Astrocyte (in vitro differentiated cells and primary cell): Measurements from ENCODE around the gene NT5DC3. TPM values are rescaled to one million over a fixed set of nuclear protein-coding genes. Genes with fewer than 3 reads are reported as not detected.

Experiments
- DNase-seq: peaks from one replicate; pipeline ENCODE4 v3.0.0-alpha.2; 2010; ENCODE audit warnings: low read depth
- FAIRE-seq: peaks from 2 replicates; lab custom pipeline; 2011; peaks lifted over from hg19 to GRCh38; lab: Jason Lieb, UNC
- H2AFZ ChIP-seq: 2 replicates; pipeline ENCODE4 v1.6.0; 2012; ENCODE audit warnings: low read depth, low read length, inconsistent platforms
- H3K27ac ChIP-seq: 2 replicates; pipeline ENCODE4 v1.5.1; 2011; ENCODE audit warnings: low read depth, low read length, inconsistent platforms
- H3K27me3 ChIP-seq: 2 replicates; pipeline ENCODE4 v1.6.0; 2011; ENCODE audit warnings: low read length, inconsistent platforms; ENCODE audit not compliant: insufficient read depth
- H3K36me3 ChIP-seq: 2 replicates; pipeline ENCODE4 v1.5.1; 2011; ENCODE audit warnings: low read length, inconsistent platforms; ENCODE audit not compliant: insufficient read depth
- H3K4me1 ChIP-seq: 2 replicates; pipeline ENCODE4 v1.5.1; 2011; ENCODE audit warnings: low read length, inconsistent platforms; ENCODE audit not compliant: insufficient read depth
- H3K4me2 ChIP-seq: 2 replicates; pipeline ENCODE4 v1.6.0; 2012; ENCODE audit warnings: low read length, inconsistent platforms
- H3K4me3 ChIP-seq: 2 replicates; pipeline ENCODE4 v1.5.1; 2011; ENCODE audit warnings: low read depth, mild to moderate bottlenecking, low read length, inconsistent platforms; ENCODE audit not compliant: insufficient read depth
- H3K79me2 ChIP-seq: 2 replicates; pipeline ENCODE4 v1.6.0; 2012; ENCODE audit warnings: mild to moderate bottlenecking, low read length, inconsistent platforms; ENCODE audit not compliant: insufficient read depth
- H3K9ac ChIP-seq: 2 replicates; pipeline ENCODE4 v1.6.0; 2012; ENCODE audit warnings: mild to moderate bottlenecking, low read length, inconsistent platforms
- H3K9me3 ChIP-seq: 2 replicates; pipeline ENCODE4 v1.5.1; 2012; ENCODE audit warnings: low read depth, mild to moderate bottlenecking, low read length, inconsistent platforms; ENCODE audit not compliant: insufficient read depth
- H4K20me1 ChIP-seq: 2 replicates; pipeline ENCODE4 v1.6.0; 2012; ENCODE audit warnings: low read length, inconsistent platforms; ENCODE audit not compliant: insufficient read depth
- H3K27ac Mint-ChIP-seq: one replicate; pipeline ENCODE4 v1.8.0; 2021; ENCODE audit warnings: mild to moderate bottlenecking, mixed read lengths; ENCODE audit not compliant: unreplicated experiment
- H3K27me3 Mint-ChIP-seq: one replicate; pipeline ENCODE4 v1.8.0; 2021; ENCODE audit warnings: low read depth, mixed read lengths; ENCODE audit not compliant: unreplicated experiment
- H3K36me3 Mint-ChIP-seq: one replicate; pipeline ENCODE4 v1.8.0; 2021; ENCODE audit warnings: low read depth, mixed read lengths; ENCODE audit not compliant: unreplicated experiment
- H3K4me1 Mint-ChIP-seq: one replicate; pipeline ENCODE4 v1.8.0; 2021; ENCODE audit warnings: low read depth, mixed read lengths; ENCODE audit not compliant: unreplicated experiment
- H3K4me3 Mint-ChIP-seq: one replicate; pipeline ENCODE4 v1.8.0; 2021; ENCODE audit warnings: mild to moderate bottlenecking, moderate library complexity, mixed read lengths; ENCODE audit not compliant: unreplicated experiment
- H3K9me3 Mint-ChIP-seq: one replicate; pipeline ENCODE4 v1.8.0; 2021; ENCODE audit warnings: mild to moderate bottlenecking, mixed read lengths; ENCODE audit not compliant: unreplicated experiment
- CTCF ChIP-seq: IDR thresholded peaks from 2 replicates; pipeline ENCODE4 v1.5.1; 2011; ENCODE audit warnings: low read depth, mild to moderate bottlenecking, inconsistent platforms, low read length, moderate library complexity; ENCODE audit not compliant: insufficient read depth
- EZH2 ChIP-seq: IDR thresholded peaks from 2 replicates; pipeline ENCODE4 v1.6.1; 2012; ENCODE audit warnings: mild to moderate bottlenecking, low read length, inconsistent platforms; ENCODE audit not compliant: insufficient read depth
- total RNA-seq: library from RNA; stranded (reverse); gene quantifications from 2 replicates; pipeline ENCODE4 v1.2.1, GENCODE V29; 2021

NT5DC3 gene
- total RNA-seq, 1 donor from 2014 or later: 13.6 TPM

DNA sequence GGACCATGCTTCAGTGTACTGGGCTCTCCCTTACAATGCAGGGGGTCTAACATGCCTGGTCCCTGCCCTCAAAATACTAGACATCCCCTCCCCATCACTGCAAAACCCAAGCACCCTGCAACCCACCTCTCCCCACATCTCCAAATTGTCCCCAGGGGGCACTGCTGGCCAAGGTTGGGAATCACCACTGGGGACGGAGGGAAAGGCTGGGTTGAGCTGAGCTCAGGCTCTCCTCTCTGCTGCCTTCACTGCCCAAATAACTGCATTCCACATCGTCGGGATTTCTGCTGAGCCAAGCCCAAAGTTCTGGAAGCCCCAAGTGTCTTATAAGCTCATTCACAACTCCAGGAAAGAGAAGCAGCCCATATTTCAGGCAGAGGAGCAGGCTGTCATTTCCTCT, 69.6 kb downstream of the NT5DC3 start:
- Histone ChIP-seq H3K4me3 (no peak overlapping the region), H2AFZ (no peak overlapping the region), H3K9ac (no peak overlapping the region), H3K27me3 (no peaks in the 10 kb centered on the region), H3K36me3 (peaks cover 29% of the 10 kb centered on the region), H3K79me2 (no peaks in the 10 kb centered on the region), H3K27ac (no peak overlapping the region), H4K20me1 (peaks cover 14% of the 10 kb centered on the region), H3K4me1 (no peaks in the 10 kb centered on the region), H3K4me2 (no peak overlapping the region), H3K9me3 (no peaks in the 10 kb centered on the region)
- Mint-ChIP-seq H3K36me3 (peaks cover 8% of the 10 kb centered on the region), H3K27me3 (no peaks in the 10 kb centered on the region), H3K4me1 (peaks cover 15% of the 10 kb centered on the region), H3K9me3 (no peaks in the 10 kb centered on the region), H3K27ac (no peak overlapping the region), H3K4me3 (no peak overlapping the region)
- no peak for TF ChIP-seq EZH2
- TF ChIP-seq CTCF: peak; percentile 48
- FAIRE-seq: no peak
- DNase-seq: peak; percentile 6

DNA sequence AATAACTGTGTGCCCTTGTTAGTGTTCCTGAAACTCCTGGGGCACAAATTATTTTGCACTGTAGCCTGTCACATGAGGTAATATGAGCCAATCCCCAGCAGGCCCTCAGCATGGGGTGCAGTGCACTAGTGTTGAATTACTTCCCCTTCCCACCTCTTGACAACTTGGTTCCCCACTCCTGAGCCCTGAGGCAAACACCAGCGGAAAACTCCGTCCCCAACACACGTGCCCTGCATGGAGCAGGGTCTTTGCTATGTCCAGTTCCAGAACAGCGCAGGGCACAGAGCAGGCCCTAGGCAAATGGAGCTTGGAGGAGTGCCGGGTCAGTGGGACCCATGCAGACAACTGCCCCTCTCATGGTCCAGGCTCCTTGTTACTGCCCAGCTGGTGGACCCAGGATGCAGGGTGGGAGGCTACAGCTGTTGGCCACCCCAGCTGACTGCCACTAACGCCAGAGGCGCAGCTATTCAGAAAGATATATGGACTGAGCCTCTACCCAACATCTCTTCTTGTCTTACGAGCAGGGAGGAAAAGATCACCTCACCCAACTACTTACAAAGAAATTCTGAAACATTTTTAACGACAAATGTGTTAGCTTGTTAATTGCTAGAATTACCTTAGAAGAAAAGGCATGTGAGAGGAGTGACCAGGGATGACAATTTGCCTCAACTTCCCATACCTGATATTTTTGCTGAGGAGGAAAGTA, 71.6 kb downstream of the NT5DC3 start:
- Histone ChIP-seq H3K27me3 (no peaks in the 10 kb centered on the region), H2AFZ (no peak overlapping the region), H3K4me3 (no peak overlapping the region), H3K79me2 (no peaks in the 10 kb centered on the region), H3K4me2 (no peak overlapping the region), H3K9me3 (no peaks in the 10 kb centered on the region), H3K36me3 (peaks cover 34% of the 10 kb centered on the region), H3K27ac (no peak overlapping the region), H4K20me1 (peaks cover 14% of the 10 kb centered on the region), H3K9ac (no peak overlapping the region), H3K4me1 (no peaks in the 10 kb centered on the region)
- DNase-seq (no peak), FAIRE-seq (no peak)
- Mint-ChIP-seq H3K9me3 (no peaks in the 10 kb centered on the region), H3K27me3 (no peaks in the 10 kb centered on the region), H3K4me3 (no peak overlapping the region), H3K27ac (no peak overlapping the region), H3K36me3 (peaks cover 7% of the 10 kb centered on the region), H3K4me1 (peaks cover 15% of the 10 kb centered on the region)
- TF ChIP-seq CTCF: no peak
- TF ChIP-seq EZH2: no peak

- TF ChIP-seq CTCF: no peak
- TF ChIP-seq EZH2: no peak
- Histone ChIP-seq H3K9me3 (no peaks in the 10 kb centered on the region), H2AFZ (no peak overlapping the region), H3K4me2 (no peak overlapping the region), H3K27ac (no peak overlapping the region), H3K36me3 (peaks cover 37% of the 10 kb centered on the region), H3K27me3 (no peaks in the 10 kb centered on the region), H3K4me1 (no peaks in the 10 kb centered on the region), H3K9ac (no peak overlapping the region), H3K4me3 (no peak overlapping the region), H4K20me1 (peaks cover 13% of the 10 kb centered on the region), H3K79me2 (no peaks in the 10 kb centered on the region)
- H3K27me3 Mint-ChIP-seq: no peaks in the 10 kb centered on the region
- H3K9me3 Mint-ChIP-seq: no peaks in the 10 kb centered on the region
- no peak overlapping the region for H3K27ac Mint-ChIP-seq
- no peak overlapping the region for H3K4me3 Mint-ChIP-seq
- peaks cover 15% of the 10 kb centered on the region for H3K4me1 Mint-ChIP-seq
- FAIRE-seq (no peak), DNase-seq (no peak)
- H3K36me3 Mint-ChIP-seq: peaks cover 8% of the 10 kb centered on the region
These were observed 72.4 kb downstream of the NT5DC3 start for GRCh38 chr12:103768467-103769123.
